Activated CD4-positive, alpha-beta memory T cell treated with anti-CD3 and anti-CD28 coated beads for 36 hours (primary cell): Measurements from ENCODE around the gene ELP6. TPM values are rescaled to one million over a fixed set of nuclear protein-coding genes. Genes with fewer than 3 reads are reported as not detected.
"Not testable (repeated sequence)": the region's sequence is repeated elsewhere in the genome, so short reads cannot be mapped to it uniquely, and the experiment has no call there.

Experiments
- CTCF ChIA-PET: fragments of 350-600 bp; sonication (Branson Sonifier 250); formaldehyde crosslinking; loops from one replicate; lab custom pipeline; 2021; ENCODE audit warnings: antibody characterized with exemption, inconsistent platforms; lab: Charles Lee
- POLR2A ChIA-PET: fragments of 350-600 bp; sonication (Branson Sonifier 250); formaldehyde crosslinking; loops from one replicate; lab custom pipeline; 2021; ENCODE audit warnings: antibody characterized with exemption; lab: Charles Lee
- DNase-seq: peaks from one replicate; pipeline ENCODE4 v3.0.0-alpha.2; 2020
- H3K27ac Mint-ChIP-seq: one replicate; pipeline ENCODE4 v1.8.0; 2021; ENCODE audit warnings: mixed read lengths
- H3K27me3 Mint-ChIP-seq: one replicate; pipeline ENCODE4 v1.8.0; 2021; ENCODE audit warnings: mixed read lengths
- H3K36me3 Mint-ChIP-seq: one replicate; pipeline ENCODE4 v1.8.0; 2021; ENCODE audit warnings: mixed read lengths
- H3K4me1 Mint-ChIP-seq: one replicate; pipeline ENCODE4 v1.8.0; 2021; ENCODE audit warnings: low read depth, mixed read lengths
- H3K4me3 Mint-ChIP-seq: one replicate; pipeline ENCODE4 v1.8.0; 2021; ENCODE audit warnings: mild to moderate bottlenecking, mixed read lengths
- H3K9me3 Mint-ChIP-seq: one replicate; pipeline ENCODE4 v1.8.0; 2021; ENCODE audit warnings: mixed read lengths
- intact Hi-C: fragments of 100-400 bp; cut with micrococcal nuclease; formaldehyde crosslinking; loops from one replicate; pipeline ENCODE4 v1.15.1; 2023
- total RNA-seq, 2 experiments: library from RNA; stranded (reverse); gene quantifications; one replicate each; pipeline ENCODE4 v1.2.3, GENCODE V29; 2021

Gene ELP6
- total RNA-seq, 2 experiments from 2014 or later: 32.7 to 32.8 TPM

GRCh38 chr3:47504113-47504512 is 9.4 kb downstream of the ELP6 start:
- DNase-seq: no peak
- intact Hi-C loops: no loop called here
- H3K27me3 Mint-ChIP-seq: no peaks in the 10 kb centered on the region
- no peaks in the 10 kb centered on the region for H3K4me1 Mint-ChIP-seq
- CTCF ChIA-PET: no interaction called here
- no peak overlapping the region for H3K27ac Mint-ChIP-seq
- POLR2A ChIA-PET: no interaction called here
- peaks cover 28% of the 10 kb centered on the region for H3K36me3 Mint-ChIP-seq
- H3K4me3 Mint-ChIP-seq: no peak overlapping the region
- H3K9me3 Mint-ChIP-seq: no peaks in the 10 kb centered on the region

DNA sequence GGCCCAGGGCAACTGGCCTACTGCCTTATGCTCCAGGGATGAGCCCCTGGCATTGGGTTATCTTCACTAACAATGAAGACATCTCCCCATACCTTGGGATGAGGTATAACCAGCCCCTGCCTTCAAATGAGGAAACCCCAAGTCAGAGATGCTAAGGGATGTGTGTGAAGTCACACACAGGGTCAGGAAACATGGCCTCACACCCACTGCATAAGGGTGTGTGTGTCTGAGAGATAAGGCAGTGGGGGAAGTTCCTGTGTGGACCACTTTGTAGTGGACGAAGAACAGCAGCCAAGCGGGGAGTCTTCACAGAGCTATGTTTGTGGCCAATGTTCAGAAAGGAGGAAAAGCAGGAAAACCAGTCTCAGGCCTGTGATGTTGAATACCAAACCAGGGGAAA is 10.5 kb downstream of the ELP6 start:
- intact Hi-C loops: no loop called here
- Mint-ChIP-seq H3K27ac (no peak overlapping the region), H3K9me3 (no peaks in the 10 kb centered on the region), H3K27me3 (no peaks in the 10 kb centered on the region), H3K4me3 (no peak overlapping the region), H3K4me1 (no peaks in the 10 kb centered on the region), H3K36me3 (peaks cover 32% of the 10 kb centered on the region)
- ChIA-PET POLR2A (no interaction called here), CTCF (no interaction called here)
- no peak for DNase-seq

DNA sequence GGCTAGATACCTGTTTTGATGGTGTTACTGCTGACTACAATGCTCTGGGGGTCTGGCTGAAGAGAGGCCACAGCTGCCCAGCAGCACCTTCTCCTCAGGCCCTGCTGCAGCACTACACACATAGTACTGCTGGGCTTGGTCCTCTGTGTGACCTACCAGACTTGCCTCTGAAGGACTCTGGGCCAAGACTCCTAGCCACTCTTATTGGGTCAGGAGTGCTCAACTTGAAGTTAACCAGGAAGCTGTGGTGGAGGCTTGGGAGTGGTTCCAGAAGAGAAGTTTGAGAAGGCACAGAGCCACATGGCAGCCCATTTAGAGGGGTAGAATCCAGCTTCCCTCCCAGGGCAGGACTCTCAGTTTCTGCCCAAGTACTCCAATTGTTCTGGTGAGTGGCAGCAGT is 16.6 kb downstream of the ELP6 start:
- H3K36me3 Mint-ChIP-seq: peaks cover 30% of the 10 kb centered on the region
- no peaks in the 10 kb centered on the region for H3K9me3 Mint-ChIP-seq
- ChIA-PET POLR2A (no interaction called here), CTCF (interaction anchor here (1.9 kb wide), 1 partner anchor 76 kb away, joined by 4 read pairs; no protein-coding TSS in a partner anchor)
- no peaks in the 10 kb centered on the region for H3K27me3 Mint-ChIP-seq
- intact Hi-C loops: no loop called here
- H3K4me1 Mint-ChIP-seq: no peaks in the 10 kb centered on the region
- H3K27ac Mint-ChIP-seq: no peak overlapping the region
- no peak overlapping the region for H3K4me3 Mint-ChIP-seq
- DNase-seq: no peak

GRCh38 chr3:47495886-47496285 is 17.6 kb downstream of the ELP6 start:
- H3K9me3 Mint-ChIP-seq: no peaks in the 10 kb centered on the region
- intact Hi-C loops: no loop called here
- peaks cover 25% of the 10 kb centered on the region for H3K36me3 Mint-ChIP-seq
- H3K4me1 Mint-ChIP-seq: no peaks in the 10 kb centered on the region
- no peak for DNase-seq
- H3K4me3 Mint-ChIP-seq: no peak overlapping the region
- no peaks in the 10 kb centered on the region for H3K27me3 Mint-ChIP-seq
- CTCF ChIA-PET: interaction anchor here (1.9 kb wide), 1 partner anchor 75 kb away, joined by 4 read pairs; no protein-coding TSS in a partner anchor
- POLR2A ChIA-PET: no interaction called here
- H3K27ac Mint-ChIP-seq: no peak overlapping the region

DNA sequence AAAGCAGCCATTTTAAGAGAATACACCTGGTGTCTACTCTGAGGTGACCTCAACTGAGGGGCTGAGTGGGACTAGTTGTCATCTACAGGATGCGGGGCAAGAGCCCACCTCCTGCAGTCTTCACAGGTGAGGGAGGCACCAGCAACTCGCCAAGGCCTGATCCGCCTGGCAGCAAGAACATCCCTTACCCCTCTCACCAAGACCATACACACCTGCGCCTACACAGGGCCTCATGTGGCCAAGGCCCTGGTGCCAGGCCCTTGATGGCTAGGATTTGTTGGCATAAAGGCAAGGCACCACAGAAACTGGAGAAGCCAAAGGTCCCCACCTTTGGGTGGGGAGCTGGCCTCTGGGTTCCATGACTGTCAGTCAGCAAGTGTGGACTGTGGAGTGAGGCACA is 18.4 kb downstream of the ELP6 start:
- no peaks in the 10 kb centered on the region for H3K4me1 Mint-ChIP-seq
- DNase-seq: no peak
- no peak overlapping the region for H3K27ac Mint-ChIP-seq
- no peak overlapping the region for H3K4me3 Mint-ChIP-seq
- POLR2A ChIA-PET: no interaction called here
- peaks cover 22% of the 10 kb centered on the region for H3K36me3 Mint-ChIP-seq
- CTCF ChIA-PET: interaction anchor here (1.4 kb wide), 1 partner anchor 74 kb away, joined by 4 read pairs; no protein-coding TSS in a partner anchor
- no peaks in the 10 kb centered on the region for H3K27me3 Mint-ChIP-seq
- H3K9me3 Mint-ChIP-seq: no peaks in the 10 kb centered on the region
- intact Hi-C loops: no loop called here

- Mint-ChIP-seq H3K36me3 (peaks cover 8% of the 10 kb centered on the region), H3K27ac (no peak overlapping the region), H3K27me3 (no peaks in the 10 kb centered on the region), H3K4me1 (no peaks in the 10 kb centered on the region), H3K4me3 (no peak overlapping the region), H3K9me3 (no peaks in the 10 kb centered on the region)
- intact Hi-C loops: no loop called here
- POLR2A ChIA-PET: no interaction called here
- DNase-seq: no peak
- CTCF ChIA-PET: interaction anchor here (0.7 kb wide), 1 partner anchor 30 kb away, joined by 3 read pairs; no protein-coding TSS in a partner anchor
Measured at GRCh38 chr3:47491777-47492176, 21.7 kb downstream of the ELP6 start.

GRCh38 chr3:47491186-47491585 is 22.3 kb downstream of the ELP6 start:
- H3K9me3 Mint-ChIP-seq: no peaks in the 10 kb centered on the region
- H3K36me3 Mint-ChIP-seq: peaks cover 4% of the 10 kb centered on the region
- ChIA-PET POLR2A (no interaction called here), CTCF (no interaction called here)
- no peak for DNase-seq
- no peaks in the 10 kb centered on the region for H3K4me1 Mint-ChIP-seq
- H3K4me3 Mint-ChIP-seq: no peak overlapping the region
- intact Hi-C loops: no loop called here
- H3K27ac Mint-ChIP-seq: no peak overlapping the region
- no peaks in the 10 kb centered on the region for H3K27me3 Mint-ChIP-seq

DNA sequence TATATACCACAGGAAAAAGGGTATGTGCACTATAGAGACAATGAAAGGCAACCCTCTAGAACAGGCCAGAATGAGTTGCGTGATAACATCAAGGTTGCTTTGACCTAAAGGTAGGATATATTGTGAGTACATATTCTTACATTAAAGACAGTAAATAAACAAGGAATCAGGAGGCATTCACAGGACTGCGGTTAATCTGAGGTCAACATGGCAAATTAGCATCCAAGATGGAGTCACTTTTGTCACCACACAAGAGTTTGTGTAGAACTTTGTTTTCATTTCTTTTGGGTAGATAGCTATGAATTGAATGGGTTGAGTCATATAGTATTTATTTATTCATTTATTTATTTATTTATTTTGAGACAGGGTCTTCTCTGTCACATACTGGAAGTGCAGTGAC is 26.2 kb downstream of the ELP6 start:
- intact Hi-C loops: no loop called here
- H3K4me3 Mint-ChIP-seq: no peak overlapping the region
- H3K27ac Mint-ChIP-seq: no peak overlapping the region
- ChIA-PET CTCF (interaction anchor here (3.5 kb wide), 1 partner anchor 66 kb away, joined by 9 read pairs; no protein-coding TSS in a partner anchor), POLR2A (no interaction called here)
- DNase-seq: no peak
- H3K4me1 Mint-ChIP-seq: no peaks in the 10 kb centered on the region
- H3K9me3 Mint-ChIP-seq: no peaks in the 10 kb centered on the region
- H3K27me3 Mint-ChIP-seq: no peaks in the 10 kb centered on the region
- no peaks in the 10 kb centered on the region for H3K36me3 Mint-ChIP-seq

DNA sequence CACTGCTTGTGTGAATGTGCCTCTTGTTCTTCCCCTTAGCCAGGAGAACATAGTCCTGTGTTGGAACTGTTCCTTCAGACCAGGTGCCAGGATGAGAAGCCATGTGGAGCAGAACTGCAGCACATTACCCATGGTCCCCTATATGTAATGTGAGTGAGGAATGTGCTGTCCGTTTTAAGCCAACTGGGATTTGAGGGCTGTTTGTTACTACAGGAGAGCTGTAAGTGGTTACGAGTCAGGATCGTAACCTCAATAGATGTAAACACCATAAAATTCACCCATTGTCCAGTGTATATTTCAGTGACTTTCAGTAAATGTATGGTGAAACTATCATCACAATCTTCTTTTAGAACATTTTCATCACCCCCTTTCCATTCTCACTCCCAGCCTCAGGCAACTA is 27.7 kb downstream of the ELP6 start:
- no peak overlapping the region for H3K4me3 Mint-ChIP-seq
- ChIA-PET CTCF (interaction anchor here (3.5 kb wide), 1 partner anchor 64 kb away, joined by 9 read pairs; no protein-coding TSS in a partner anchor), POLR2A (no interaction called here)
- H3K4me1 Mint-ChIP-seq: no peaks in the 10 kb centered on the region
- H3K27ac Mint-ChIP-seq: no peak overlapping the region
- no peak for DNase-seq
- no peaks in the 10 kb centered on the region for H3K27me3 Mint-ChIP-seq
- no peaks in the 10 kb centered on the region for H3K36me3 Mint-ChIP-seq
- intact Hi-C loops: no loop called here
- no peaks in the 10 kb centered on the region for H3K9me3 Mint-ChIP-seq

DNA sequence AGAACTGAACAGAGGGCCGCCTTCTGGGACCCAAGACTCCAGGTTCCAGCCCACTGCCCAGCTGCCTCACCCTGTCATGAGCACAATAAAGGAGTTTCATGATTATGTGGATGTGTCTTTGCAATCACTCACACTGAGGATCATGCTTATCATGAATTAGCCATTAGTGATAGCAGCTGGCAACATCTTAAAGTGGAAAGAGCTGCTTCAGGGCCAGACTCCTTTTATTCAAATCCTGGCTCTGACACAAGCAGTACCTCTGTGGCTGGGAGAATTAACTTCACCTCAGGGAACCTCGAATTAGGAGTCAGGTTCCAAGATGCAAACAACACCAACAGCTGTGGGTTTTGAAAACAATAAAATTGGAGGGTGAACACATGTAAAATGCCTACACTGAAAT is 31.1 kb downstream of the ELP6 start:
- Mint-ChIP-seq H3K4me3 (no peak overlapping the region), H3K9me3 (no peaks in the 10 kb centered on the region), H3K27me3 (no peaks in the 10 kb centered on the region), H3K27ac (no peak overlapping the region), H3K4me1 (no peaks in the 10 kb centered on the region), H3K36me3 (no peaks in the 10 kb centered on the region)
- intact Hi-C loops: no loop called here
- POLR2A ChIA-PET: interaction anchor here (0.6 kb wide), 1 partner anchor 93 kb away, joined by 4 read pairs; no protein-coding TSS in a partner anchor
- DNase-seq: no peak
- CTCF ChIA-PET: interaction anchor here (1.0 kb wide), 1 partner anchor 61 kb away, joined by 5 read pairs; no protein-coding TSS in a partner anchor

DNA sequence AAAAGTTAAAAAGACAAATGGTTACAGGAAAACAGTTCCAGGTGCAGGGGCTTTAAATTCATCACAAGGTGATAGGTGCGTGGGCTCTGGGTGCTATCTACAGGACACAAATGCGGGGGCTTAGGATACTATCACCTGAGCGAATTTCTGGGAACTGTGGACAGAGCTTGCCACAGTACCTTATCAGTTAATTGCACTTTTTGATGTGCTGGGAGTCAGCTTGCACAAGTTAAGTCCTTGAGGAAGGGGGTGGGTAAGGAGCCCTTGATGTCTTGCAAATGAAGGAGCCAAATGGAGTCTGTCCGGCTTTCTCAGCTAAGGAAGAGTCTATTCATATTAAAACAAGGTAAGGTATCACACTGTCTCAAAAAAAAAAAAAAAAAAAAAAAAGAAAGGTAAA is 31.7 kb downstream of the ELP6 start:
- H3K36me3 Mint-ChIP-seq, H3K27me3 Mint-ChIP-seq, H3K4me1 Mint-ChIP-seq, H3K27ac Mint-ChIP-seq, POLR2A ChIA-PET, H3K4me3 Mint-ChIP-seq, DNase-seq, H3K9me3 Mint-ChIP-seq, intact Hi-C loops: not testable (repeated sequence)
- CTCF ChIA-PET: interaction anchor here (1.0 kb wide), 1 partner anchor 61 kb away, joined by 5 read pairs; no protein-coding TSS in a partner anchor

- H3K4me1 Mint-ChIP-seq, H3K27me3 Mint-ChIP-seq, H3K27ac Mint-ChIP-seq, H3K4me3 Mint-ChIP-seq, intact Hi-C loops, DNase-seq, POLR2A ChIA-PET, H3K36me3 Mint-ChIP-seq, H3K9me3 Mint-ChIP-seq: not testable (repeated sequence)
- CTCF ChIA-PET: interaction anchor here (1.1 kb wide), 1 partner anchor 59 kb away, joined by 6 read pairs; no protein-coding TSS in a partner anchor
Measured at GRCh38 chr3:47480267-47480666, 33.2 kb downstream of the ELP6 start.

DNA sequence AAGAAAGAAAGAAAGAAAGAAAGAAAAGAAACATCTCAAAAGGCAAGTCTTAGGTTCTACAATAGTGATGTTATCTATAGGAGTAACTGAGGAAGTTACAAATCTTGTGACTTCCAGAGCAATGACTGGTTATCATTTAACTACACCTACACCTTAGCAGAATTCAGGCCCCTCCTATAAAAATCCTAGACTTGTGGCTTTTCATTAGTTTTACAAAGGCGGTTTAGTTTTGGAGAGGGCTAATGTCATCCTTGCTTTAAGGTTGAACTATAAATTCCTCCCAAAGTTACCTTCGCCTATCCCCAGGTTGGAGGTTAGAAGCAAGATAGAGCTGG is 33.7 kb downstream of the ELP6 start:
- Mint-ChIP-seq H3K27ac (no peak overlapping the region), H3K4me3 (no peak overlapping the region), H3K9me3 (no peaks in the 10 kb centered on the region), H3K27me3 (no peaks in the 10 kb centered on the region), H3K4me1 (peaks cover 11% of the 10 kb centered on the region), H3K36me3 (no peaks in the 10 kb centered on the region)
- POLR2A ChIA-PET: no interaction called here
- no peak for DNase-seq
- intact Hi-C loops: no loop called here
- CTCF ChIA-PET: interaction anchor here (1.1 kb wide), 1 partner anchor 59 kb away, joined by 6 read pairs; no protein-coding TSS in a partner anchor
